Thyroid gland (tissue), 4 donors: ENCODE results near the gene SLMAP.

ENCODE experiments used
- POLR2A ChIP-seq, 2 donors: fragments of 450-650 bp; IDR thresholded peaks; one replicate each; pipeline ENCODE4 v1.6.1; 2017; ENCODE audit warnings: antibody characterized with exemption in 2 of 2, mild to moderate bottlenecking in 2 of 2, moderate library complexity in 1 of 2
- TF ChIP-seq, protein P1 (sequence below), 6 experiments: fragments of 200-600 bp in 3 of 6; fragments of 450-650 bp in 3 of 6; sonication (generic) in 3 of 6; IDR thresholded peaks; one replicate each; pipeline ENCODE4 v1.5.1; 2016 to 2019; ENCODE audit warnings: antibody characterized with exemption in 6 of 6, mild to moderate bottlenecking in 2 of 6, inconsistent platforms in 1 of 6, moderate library complexity in 1 of 6

DNA sequence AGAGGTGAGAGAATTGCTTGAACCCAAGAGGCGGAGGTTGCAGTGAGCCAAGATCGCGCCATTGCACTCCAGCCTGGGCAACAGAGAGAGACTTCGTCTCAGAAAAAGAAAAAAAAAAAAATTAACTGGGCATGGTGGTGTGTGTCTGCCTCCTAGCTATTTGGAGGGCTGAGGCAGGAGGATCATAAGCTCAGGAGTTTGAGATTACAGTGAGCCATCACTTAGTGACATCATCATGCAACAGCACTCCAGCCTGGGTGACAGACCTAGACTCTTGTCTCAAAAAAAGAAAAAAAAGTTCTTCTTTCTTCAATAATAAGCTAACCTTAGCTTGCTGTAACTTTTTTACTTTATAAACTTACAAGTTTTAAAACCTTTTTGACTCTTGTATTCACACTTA lies 99.8 kb downstream of the SLMAP start:
- TF ChIP-seq POLR2A (IDR thresholded peaks at IDR 0.05), result no peak
- TF ChIP-seq, protein P1, sequence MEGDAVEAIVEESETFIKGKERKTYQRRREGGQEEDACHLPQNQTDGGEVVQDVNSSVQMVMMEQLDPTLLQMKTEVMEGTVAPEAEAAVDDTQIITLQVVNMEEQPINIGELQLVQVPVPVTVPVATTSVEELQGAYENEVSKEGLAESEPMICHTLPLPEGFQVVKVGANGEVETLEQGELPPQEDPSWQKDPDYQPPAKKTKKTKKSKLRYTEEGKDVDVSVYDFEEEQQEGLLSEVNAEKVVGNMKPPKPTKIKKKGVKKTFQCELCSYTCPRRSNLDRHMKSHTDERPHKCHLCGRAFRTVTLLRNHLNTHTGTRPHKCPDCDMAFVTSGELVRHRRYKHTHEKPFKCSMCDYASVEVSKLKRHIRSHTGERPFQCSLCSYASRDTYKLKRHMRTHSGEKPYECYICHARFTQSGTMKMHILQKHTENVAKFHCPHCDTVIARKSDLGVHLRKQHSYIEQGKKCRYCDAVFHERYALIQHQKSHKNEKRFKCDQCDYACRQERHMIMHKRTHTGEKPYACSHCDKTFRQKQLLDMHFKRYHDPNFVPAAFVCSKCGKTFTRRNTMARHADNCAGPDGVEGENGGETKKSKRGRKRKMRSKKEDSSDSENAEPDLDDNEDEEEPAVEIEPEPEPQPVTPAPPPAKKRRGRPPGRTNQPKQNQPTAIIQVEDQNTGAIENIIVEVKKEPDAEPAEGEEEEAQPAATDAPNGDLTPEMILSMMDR (IDR thresholded peaks at IDR 0.05), result no peak
